ENCODE data around the gene CRHR1. TPM values are rescaled to one million over a fixed set of nuclear protein-coding genes. Genes with fewer than 3 reads are reported as not detected.
A peak's percentile ranks its signal among the peaks of the same experiment; 100 is the strongest.
"Not testable (repeated sequence)": the region's sequence is repeated elsewhere in the genome, so short reads cannot be mapped to it uniquely, and the experiment has no call there.

The CRHR1 gene
- not detected in 2 replicates for total RNA-seq

DNA sequence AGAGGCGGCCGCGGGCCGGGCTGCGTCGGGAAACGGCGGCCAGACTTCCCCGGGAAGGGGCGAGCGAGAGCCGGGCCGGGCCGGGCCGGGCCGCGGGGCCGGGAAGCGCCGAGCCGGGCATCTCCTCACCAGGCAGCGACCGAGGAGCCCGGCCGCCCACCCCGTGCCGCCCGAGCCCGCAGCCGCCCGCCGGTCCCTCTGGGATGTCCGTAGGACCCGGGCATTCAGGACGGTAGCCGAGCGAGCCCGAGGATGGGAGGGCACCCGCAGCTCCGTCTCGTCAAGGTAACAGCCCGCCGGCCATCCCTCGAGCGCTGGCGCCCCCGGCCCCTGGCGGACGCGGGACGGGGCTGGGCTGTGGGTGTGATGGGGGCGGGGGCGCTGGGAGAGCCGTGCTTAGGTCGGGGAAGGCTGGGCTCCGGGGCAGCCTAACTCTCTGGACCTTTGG lies at the start of gene CRHR1:
Gene CRHR1 (plus strand): TSS at position 28 of the 448 bp plus-strand sequence. CDS start 225 bp downstream, at position 253.
- Mint-ChIP-seq H3K4me3 (peak within 1 kb of the TSS; percentile 75), H3K27ac (no peak within 1 kb of the TSS), H3K9me3 (no peaks in the 10 kb centered on the region), H3K27me3 (peaks cover 65% of the 10 kb centered on the region), H3K4me1 (peaks cover 4% of the 10 kb centered on the region), H3K36me3 (ENCODE audit: low read depth) (no peaks in the 10 kb centered on the region)
- no peak for DNase-seq
- intact Hi-C loops (cut with micrococcal nuclease), result loop anchor here (5.0 to 10.0 kb wide), 2 partner anchors 48 to 110 kb away; partner anchors contain the start of gene MAPT

DNA sequence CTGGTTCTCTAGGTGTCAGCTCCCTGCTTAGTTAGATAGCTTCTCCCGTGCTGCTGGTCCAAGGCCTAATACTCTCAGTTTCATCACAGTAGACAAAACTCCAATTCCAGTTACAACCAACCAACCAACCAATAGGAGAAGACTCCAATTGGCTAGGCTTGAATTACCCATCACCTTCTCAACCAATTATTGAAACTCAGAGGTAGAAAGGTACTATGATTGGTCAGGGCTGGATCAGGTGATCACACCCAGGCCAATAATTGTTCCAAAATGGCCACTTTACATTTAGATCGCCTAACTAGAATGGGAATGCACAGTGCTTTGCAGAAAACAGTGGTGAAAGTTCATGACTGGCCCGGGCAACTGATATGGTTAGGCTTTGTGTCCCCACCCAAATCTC lies 49.5 kb upstream of the CRHR1 start:
- H3K36me3 Mint-ChIP-seq (ENCODE audit: low read depth), result no peaks in the 10 kb centered on the region
- peaks cover 6% of the 10 kb centered on the region for H3K9me3 Mint-ChIP-seq
- intact Hi-C loops (cut with micrococcal nuclease), result no loop called here
- peaks cover 13% of the 10 kb centered on the region for H3K27me3 Mint-ChIP-seq
- H3K4me1 Mint-ChIP-seq, result no peaks in the 10 kb centered on the region
- H3K4me3 Mint-ChIP-seq, result no peak overlapping the region
- no peak overlapping the region for H3K27ac Mint-ChIP-seq
- DNase-seq, result no peak

DNA sequence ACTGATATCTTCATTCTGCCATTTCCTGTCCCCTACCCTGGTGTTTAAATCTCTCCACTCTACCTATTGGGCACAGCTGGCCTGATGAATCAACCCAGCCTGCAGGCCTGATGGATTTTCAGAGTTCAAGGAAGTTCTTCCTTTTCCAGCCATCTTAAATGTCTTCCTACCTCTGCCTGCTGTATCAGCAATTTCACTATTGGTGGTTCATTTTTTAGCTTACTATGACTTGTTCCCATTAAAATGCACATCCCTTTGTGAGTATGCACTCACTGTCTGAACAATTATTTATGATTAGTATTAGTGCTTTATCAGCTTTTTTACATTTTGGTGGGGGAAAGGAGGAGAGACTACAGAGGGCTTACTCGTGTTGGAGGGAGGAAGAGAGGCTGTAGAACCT lies 48.6 kb upstream of the CRHR1 start:
- intact Hi-C loops (cut with micrococcal nuclease), result no loop called here
- Mint-ChIP-seq H3K27ac (no peak overlapping the region), H3K4me3 (no peak overlapping the region), H3K4me1 (no peaks in the 10 kb centered on the region), H3K9me3 (peaks cover 6% of the 10 kb centered on the region), H3K36me3 (ENCODE audit: low read depth) (no peaks in the 10 kb centered on the region), H3K27me3 (peaks cover 13% of the 10 kb centered on the region)
- no peak for DNase-seq

DNA sequence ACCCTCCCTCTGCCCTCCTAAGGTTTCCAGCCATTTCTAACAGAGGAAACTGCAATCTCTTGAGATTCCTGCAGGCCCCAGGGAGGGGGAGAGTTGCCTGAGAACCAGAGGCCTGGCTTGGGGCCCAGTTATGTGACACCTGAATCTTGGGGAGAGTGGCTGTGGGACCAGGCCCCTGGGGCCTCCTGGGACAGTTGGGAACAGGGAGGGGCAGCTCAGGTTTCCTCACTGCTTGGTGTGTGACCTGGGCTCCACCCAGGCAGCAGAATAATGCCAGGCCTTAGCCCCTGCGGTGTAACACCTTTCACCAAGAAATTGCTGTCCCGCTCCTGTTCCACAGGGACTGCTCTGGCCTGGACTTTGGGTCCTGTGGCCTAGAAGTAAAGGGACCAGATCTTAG lies 44.3 kb upstream of the CRHR1 start:
- DNase-seq, result no peak
- Mint-ChIP-seq H3K4me3 (no peak overlapping the region), H3K36me3 (ENCODE audit: low read depth) (no peaks in the 10 kb centered on the region), H3K27me3 (peaks cover 15% of the 10 kb centered on the region), H3K9me3 (no peaks in the 10 kb centered on the region), H3K4me1 (no peaks in the 10 kb centered on the region), H3K27ac (no peak overlapping the region)
- intact Hi-C loops (cut with micrococcal nuclease), result no loop called here

DNA sequence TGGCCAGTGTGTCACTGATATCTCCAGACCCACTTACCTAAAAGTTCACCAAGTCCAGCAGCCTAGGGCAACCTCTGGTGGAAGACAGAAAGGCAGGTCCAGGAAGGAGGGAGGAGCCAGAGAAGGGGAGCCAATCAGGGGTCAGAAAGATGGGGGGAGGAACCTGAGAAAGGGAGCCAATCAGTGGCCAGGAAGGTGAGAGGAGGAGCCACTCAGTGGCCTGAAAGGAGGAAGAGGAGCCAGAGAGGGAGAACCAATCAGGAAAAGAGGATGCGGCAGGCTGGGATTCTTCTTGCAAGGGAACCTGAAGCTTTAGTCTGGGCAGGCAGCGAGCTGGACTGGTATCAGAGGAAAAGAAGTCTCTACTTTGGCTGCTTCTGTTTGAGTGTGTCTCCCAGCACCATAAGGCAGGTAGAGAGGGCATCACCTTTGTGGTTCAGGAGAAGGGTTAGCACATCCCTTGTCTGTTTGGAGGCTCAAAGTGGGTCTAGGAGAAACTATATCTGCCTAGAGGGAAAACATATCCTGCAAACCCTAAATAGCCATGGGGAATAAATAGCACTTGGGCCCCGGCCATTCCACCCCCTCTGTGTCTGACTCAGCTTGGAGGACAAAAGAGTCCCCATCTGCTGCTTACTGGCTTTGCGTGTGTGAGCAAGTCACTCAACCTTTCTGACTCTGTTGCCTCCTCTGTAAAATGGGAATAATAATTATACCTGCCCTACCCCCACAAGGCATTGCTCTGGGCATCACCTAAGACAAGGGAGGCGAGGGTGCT lies 43.4 kb upstream of the CRHR1 start:
- no peaks in the 10 kb centered on the region for H3K4me1 Mint-ChIP-seq
- H3K27ac Mint-ChIP-seq, result no peak overlapping the region
- H3K36me3 Mint-ChIP-seq (ENCODE audit: low read depth), result no peaks in the 10 kb centered on the region
- H3K9me3 Mint-ChIP-seq, result no peaks in the 10 kb centered on the region
- no peak overlapping the region for H3K4me3 Mint-ChIP-seq
- peaks cover 19% of the 10 kb centered on the region for H3K27me3 Mint-ChIP-seq
- peak; percentile 69 for DNase-seq
- intact Hi-C loops (cut with micrococcal nuclease), result no loop called here

DNA sequence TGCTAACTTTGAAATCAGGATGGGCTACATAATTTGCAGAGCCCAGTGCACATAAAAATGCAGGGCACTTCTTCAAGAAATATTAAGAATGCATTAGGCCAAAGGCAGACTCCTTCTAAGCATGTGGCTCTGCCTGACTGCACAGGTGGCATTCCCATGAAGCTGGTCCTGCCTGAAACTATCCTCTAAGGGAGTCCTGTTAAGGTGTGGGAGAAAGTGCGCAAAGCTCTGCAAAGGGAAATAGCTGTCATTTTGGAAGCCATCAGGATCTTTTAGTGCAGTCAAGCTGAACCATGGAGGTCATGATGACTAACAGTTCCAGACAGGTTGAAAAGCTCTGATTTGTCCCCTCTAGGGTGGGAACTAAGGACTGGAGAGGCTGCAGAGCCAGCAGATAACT lies 41.9 kb upstream of the CRHR1 start:
- Mint-ChIP-seq H3K27me3 (peaks cover 13% of the 10 kb centered on the region), H3K36me3 (ENCODE audit: low read depth) (no peaks in the 10 kb centered on the region), H3K27ac (no peak overlapping the region), H3K4me1 (no peaks in the 10 kb centered on the region), H3K9me3 (no peaks in the 10 kb centered on the region), H3K4me3 (no peak overlapping the region)
- intact Hi-C loops (cut with micrococcal nuclease), result no loop called here
- no peak for DNase-seq

DNA sequence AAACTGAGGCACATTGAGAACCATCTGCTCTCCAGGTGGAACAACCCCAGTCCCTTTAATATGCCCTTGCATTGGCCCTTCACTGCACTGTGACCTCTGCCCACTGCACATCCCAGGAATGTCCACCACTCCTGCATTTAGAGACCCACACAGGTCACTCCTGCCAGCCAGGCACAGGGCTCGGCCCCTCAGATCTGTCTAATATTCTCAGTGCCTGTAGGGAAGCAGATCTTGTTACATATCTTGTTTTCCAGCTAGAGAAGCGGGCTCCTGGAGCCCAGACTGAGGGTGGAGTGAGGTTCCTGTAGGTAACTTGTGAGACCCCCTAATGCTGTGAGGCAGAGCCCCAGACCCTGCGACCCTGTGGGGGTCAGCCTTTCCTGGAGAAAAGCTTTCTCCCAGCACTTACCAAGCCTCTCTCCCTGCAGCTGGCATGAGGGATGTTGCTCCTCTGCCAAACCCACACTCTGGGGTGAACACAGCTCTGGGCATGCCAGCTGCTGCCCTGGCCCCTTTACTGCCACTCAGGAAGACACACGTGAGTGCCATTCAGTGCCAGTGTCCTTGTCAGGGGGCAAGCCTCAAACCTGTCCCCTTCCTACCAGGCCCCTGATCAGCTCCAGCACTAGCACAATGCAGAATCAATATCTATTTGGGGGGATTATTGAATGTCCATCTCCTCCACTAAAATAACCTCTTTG lies 40.3 kb upstream of the CRHR1 start:
- intact Hi-C loops (cut with micrococcal nuclease), result no loop called here
- H3K36me3 Mint-ChIP-seq (ENCODE audit: low read depth), result no peaks in the 10 kb centered on the region
- H3K27ac Mint-ChIP-seq, result no peak overlapping the region
- no peak overlapping the region for H3K4me3 Mint-ChIP-seq
- no peak for DNase-seq
- H3K9me3 Mint-ChIP-seq, result no peaks in the 10 kb centered on the region
- peaks cover 8% of the 10 kb centered on the region for H3K27me3 Mint-ChIP-seq
- H3K4me1 Mint-ChIP-seq, result no peaks in the 10 kb centered on the region

DNA sequence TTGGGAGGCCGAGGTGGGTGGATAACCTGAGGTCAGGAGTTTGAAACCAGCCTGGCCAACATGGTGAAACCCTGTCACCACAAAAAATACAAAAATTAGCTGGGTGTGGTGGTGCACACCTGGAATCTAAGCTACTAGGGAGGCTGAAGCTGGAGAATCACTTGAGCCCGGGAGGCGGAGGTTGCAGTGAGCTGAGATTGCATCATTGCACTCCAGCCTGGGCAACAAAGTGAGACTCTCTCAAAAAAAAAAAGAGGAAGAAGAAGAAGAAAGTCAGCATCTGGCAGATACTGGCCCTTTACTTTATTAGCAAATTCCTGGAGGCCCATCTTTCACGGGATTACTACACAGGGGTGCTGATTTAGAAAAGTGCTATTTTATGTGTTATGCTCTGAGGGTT lies 39.3 kb upstream of the CRHR1 start:
- H3K36me3 Mint-ChIP-seq (ENCODE audit: low read depth); H3K9me3 Mint-ChIP-seq; H3K4me3 Mint-ChIP-seq; H3K27ac Mint-ChIP-seq; DNase-seq; H3K4me1 Mint-ChIP-seq; intact Hi-C loops (cut with micrococcal nuclease); H3K27me3 Mint-ChIP-seq: not testable (repeated sequence)

DNA sequence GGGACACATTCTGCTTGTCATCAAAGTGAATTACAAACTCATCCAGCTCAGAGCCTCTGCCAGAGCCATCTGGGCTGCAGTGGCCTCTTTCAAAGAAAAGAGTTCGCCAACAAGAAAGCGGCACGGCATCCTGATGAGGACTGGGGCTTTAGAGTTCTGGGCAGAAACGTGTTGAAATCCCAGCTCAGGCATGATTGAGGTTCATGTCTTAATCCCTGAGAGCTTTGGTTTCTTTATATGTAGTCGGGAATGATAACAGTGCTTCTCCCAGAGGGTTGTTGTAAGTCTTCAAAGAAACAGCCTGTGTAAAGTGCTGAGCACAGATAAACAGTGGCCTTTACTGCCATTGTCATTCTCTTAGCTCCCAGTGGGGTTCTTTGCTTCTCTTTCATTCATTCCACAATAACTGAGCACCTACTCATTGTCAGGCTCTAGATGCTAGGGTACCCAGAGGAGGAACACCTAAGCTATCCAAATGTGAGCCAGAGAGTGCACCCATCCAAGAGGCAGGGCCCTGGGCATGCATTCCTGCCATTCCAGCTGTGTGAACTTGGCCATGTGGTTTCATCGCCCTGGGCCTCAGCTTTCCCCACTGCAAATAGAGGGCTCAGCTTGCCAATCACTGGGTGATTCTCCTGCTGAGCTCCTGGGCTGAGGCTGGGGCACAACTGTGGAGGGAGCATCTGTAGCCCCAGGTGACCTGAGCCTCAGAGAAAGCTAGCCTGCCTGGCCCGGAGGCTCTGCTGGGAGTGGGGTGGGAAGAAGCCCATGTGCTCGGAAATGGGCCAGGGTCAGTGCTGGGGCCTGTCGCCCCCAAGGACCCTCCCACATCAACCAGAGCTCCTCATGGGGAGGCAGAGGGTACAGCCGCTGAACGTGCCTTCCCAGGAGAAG lies 38.3 kb upstream of the CRHR1 start:
- DNase-seq, result no peak
- no peak overlapping the region for H3K4me3 Mint-ChIP-seq
- intact Hi-C loops (cut with micrococcal nuclease), result no loop called here
- H3K4me1 Mint-ChIP-seq, result no peaks in the 10 kb centered on the region
- peaks cover 9% of the 10 kb centered on the region for H3K27me3 Mint-ChIP-seq
- H3K36me3 Mint-ChIP-seq (ENCODE audit: low read depth), result no peaks in the 10 kb centered on the region
- H3K9me3 Mint-ChIP-seq, result no peaks in the 10 kb centered on the region
- no peak overlapping the region for H3K27ac Mint-ChIP-seq

DNA sequence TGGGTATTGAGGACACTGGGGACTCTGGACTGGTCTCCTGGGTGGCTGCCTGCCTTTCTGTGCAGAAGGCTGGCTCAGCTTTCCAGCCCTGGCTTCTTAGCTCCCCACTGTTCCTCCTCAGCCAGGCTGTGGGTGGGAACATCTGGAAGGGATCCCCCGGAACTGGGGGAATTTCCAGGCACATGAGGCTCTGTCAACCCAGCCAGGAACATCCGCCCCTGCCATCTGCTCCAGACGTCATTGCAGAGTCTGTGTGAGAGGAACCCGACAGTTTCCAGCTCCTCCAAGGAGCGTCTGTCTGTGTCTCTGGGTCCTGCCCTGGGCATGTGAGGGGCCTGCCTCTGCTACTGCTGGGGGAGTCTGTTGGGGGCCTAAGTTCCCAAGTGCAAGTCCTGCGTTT lies 36.2 kb upstream of the CRHR1 start:
- intact Hi-C loops (cut with micrococcal nuclease), result no loop called here
- H3K36me3 Mint-ChIP-seq (ENCODE audit: low read depth), result no peaks in the 10 kb centered on the region
- DNase-seq, result no peak
- H3K4me1 Mint-ChIP-seq, result no peaks in the 10 kb centered on the region
- H3K9me3 Mint-ChIP-seq, result no peaks in the 10 kb centered on the region
- H3K27ac Mint-ChIP-seq, result no peak overlapping the region
- no peak overlapping the region for H3K4me3 Mint-ChIP-seq
- H3K27me3 Mint-ChIP-seq, result peaks cover 7% of the 10 kb centered on the region

DNA sequence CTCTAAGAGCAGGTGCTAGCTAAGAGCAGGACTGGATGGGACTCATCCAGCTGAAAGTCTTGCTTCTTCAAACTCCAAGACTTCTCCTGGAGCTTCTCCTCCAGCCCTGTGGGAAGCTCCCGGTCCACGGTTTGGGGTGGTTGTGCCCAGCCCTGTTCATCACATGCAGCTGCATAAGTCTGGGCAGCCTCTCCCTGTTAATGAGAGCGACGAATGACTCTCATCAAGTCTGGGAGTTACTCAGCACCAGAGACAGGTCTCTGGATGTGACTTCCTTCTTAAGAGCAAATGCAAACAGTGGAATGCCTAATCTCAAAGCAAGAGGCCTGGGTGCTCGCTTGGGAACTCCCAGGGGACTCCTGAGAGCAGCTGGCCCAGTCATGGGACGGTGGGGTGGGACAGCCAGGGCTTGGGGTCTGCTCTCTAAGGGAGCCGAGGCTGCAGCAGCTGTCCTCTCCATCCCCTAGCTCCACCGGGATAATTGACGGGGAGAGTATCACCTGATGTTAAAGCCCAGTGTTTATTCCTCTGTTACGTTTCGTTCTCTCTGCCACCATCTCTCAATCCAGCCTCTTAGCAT lies 35.3 kb upstream of the CRHR1 start:
- Mint-ChIP-seq H3K27me3 (peaks cover 7% of the 10 kb centered on the region), H3K36me3 (ENCODE audit: low read depth) (no peaks in the 10 kb centered on the region), H3K4me1 (no peaks in the 10 kb centered on the region), H3K9me3 (no peaks in the 10 kb centered on the region), H3K27ac (no peak overlapping the region), H3K4me3 (no peak overlapping the region)
- intact Hi-C loops (cut with micrococcal nuclease), result no loop called here
- no peak for DNase-seq

DNA sequence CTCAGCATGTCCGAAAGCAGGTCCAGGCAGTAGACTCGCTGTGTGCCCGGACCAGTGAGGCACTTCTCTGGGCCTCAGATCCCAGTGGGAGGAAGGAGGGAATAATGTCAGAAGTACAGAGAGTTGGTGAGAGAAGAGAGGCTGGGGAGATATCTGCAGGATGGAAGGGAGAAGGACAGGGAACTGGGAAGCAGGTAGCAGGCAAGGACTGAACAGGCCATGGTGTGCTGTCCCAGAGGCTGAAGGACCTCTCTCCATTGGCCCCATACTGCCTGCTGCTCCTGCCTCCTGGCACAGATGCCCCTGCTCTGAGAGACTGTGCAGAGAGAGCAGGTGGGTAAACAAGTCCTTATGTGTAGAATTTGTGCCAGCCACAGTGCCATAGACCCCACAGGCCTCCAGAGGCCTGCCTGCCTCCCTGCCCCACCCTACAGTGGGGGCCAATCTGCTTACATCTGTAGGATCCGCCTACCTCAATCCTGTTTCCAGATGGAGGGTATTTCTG lies 34.2 kb upstream of the CRHR1 start:
- Mint-ChIP-seq H3K4me1 (no peaks in the 10 kb centered on the region), H3K9me3 (no peaks in the 10 kb centered on the region), H3K36me3 (ENCODE audit: low read depth) (no peaks in the 10 kb centered on the region), H3K27ac (no peak overlapping the region), H3K27me3 (peaks cover 7% of the 10 kb centered on the region), H3K4me3 (no peak overlapping the region)
- DNase-seq, result no peak
- intact Hi-C loops (cut with micrococcal nuclease), result no loop called here

DNA sequence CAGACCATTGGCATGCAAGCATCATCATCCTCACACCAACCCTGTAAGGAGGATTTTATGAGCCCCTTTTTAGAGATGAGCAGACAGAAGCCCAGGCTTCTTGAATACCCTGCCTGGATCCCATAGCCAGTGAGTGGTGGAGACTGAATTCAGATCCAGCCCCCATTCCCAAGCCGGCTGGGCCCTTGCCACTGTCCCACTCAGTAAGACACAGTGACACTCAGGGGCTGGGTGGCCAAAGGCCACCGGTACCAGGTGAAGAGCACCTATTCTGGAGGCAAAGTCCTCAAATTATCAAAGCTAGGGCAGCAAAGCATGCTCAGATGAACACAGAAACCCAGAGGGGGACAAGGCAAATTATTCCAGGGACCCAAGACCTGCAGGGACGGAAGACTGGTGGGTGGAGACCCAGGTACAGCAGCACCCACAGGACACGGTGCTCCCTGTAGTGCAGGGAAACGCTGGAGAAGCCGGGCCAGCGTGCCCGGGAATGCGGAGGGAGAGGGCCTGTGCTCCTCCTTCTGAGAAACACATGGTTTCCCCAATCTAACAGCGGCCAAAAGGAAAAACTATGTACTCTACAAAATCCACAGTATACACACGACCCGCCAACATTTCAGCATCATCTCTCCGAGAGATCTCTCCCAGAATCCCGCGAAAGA lies 33.2 kb upstream of the CRHR1 start:
- no peak overlapping the region for H3K4me3 Mint-ChIP-seq
- no peak overlapping the region for H3K27ac Mint-ChIP-seq
- intact Hi-C loops (cut with micrococcal nuclease), result no loop called here
- DNase-seq, result no peak
- H3K9me3 Mint-ChIP-seq, result no peaks in the 10 kb centered on the region
- H3K36me3 Mint-ChIP-seq (ENCODE audit: low read depth), result no peaks in the 10 kb centered on the region
- H3K27me3 Mint-ChIP-seq, result peaks cover 4% of the 10 kb centered on the region
- H3K4me1 Mint-ChIP-seq, result no peaks in the 10 kb centered on the region

Measured in activated CD4-positive, alpha-beta T cell treated with anti-CD3 and anti-CD28 coated beads, Interleukin-2, amount 10 ng/mL, durations not matched to agents 24 days and 14 days (primary cell).